ENCODE measurements around the gene PTPRG. TPM values are rescaled to one million over a fixed set of nuclear protein-coding genes. Genes with fewer than 3 reads are reported as not detected.

The PTPRG gene
- total RNA-seq, 1 experiment from 2014 or later: 32.1 TPM

DNA sequence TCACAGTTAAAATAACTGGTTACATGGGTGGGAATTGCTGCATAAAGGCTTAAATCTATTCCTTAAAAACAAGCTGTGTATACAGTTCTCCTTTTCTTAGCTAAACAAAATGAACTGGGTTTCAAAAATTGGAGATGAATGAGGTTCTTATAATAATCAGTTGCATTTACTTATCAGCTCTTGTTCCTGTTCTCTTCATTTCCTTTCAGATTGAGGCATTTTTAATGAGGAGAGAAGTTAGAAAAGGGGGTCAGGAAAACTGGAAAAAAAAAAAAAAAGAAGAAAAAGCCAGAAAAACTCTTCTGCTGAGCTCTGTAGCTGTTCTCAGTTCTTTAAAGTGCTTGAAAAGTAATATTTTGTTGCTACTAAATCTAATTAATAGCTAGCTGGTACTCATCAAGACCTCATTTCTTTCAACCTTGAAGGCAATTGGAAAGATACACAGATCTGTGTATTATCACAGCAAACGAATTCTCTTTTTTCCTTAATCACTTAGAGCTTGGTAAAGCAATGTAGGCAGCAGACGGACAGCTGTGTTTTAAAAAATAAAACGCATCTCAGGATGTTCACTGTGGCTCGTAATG is 32.2 kb downstream of the PTPRG start (continued):
- no peak for TF ChIP-seq ZBTB33 (IDR thresholded peaks at IDR 0.05; ENCODE audit: extremely low read depth, insufficient replicate concordance, low read length)
- TF ChIP-seq, protein P1, sequence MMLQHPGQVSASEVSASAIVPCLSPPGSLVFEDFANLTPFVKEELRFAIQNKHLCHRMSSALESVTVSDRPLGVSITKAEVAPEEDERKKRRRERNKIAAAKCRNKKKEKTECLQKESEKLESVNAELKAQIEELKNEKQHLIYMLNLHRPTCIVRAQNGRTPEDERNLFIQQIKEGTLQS (IDR thresholded peaks at IDR 0.05): no peak
- TF ChIP-seq SIN3A (IDR thresholded peaks at IDR 0.05; ENCODE audit: low read depth): no peak
- TF ChIP-seq SRF (IDR thresholded peaks at IDR 0.05; ENCODE audit: low read depth): no peak
- TF ChIP-seq REST (IDR thresholded peaks at IDR 0.05; ENCODE audit: low read depth): no peak
- no peak for TF ChIP-seq YY1 (IDR thresholded peaks at IDR 0.05; ENCODE audit: extremely low read depth, insufficient replicate concordance, low read depth, low read length)
